Raji (cell line): ENCODE data around the gene TCTN3.

Experiments
- POLR2A ChIP-seq: IDR thresholded peaks from 2 replicates; pipeline ENCODE4 v1.6.1; 2011; ENCODE audit warnings: low read depth, low read length, control low read depth; ENCODE audit not compliant: insufficient read depth

The TCTN3 gene

DNA sequence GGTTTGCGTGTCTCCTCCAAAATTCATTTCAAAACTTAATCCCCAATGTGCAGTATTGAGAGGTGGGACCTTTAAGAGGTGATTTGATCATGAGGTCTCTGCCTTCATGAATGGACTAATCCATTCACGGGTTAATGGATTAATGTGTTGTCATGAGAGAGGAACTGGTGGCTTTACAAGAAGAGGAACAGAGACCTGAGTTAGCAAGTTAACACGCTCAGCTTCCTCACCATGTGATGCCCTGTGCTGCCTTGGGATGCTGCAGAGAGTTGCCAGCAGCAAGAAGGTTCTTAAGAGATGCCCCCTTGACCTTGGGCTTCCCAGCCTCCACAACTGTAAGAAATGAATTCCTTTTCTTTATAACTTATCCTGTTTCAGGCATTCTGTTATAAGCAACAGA is 3.7 kb upstream of the TCTN3 start:
- no peak for TF ChIP-seq POLR2A

DNA sequence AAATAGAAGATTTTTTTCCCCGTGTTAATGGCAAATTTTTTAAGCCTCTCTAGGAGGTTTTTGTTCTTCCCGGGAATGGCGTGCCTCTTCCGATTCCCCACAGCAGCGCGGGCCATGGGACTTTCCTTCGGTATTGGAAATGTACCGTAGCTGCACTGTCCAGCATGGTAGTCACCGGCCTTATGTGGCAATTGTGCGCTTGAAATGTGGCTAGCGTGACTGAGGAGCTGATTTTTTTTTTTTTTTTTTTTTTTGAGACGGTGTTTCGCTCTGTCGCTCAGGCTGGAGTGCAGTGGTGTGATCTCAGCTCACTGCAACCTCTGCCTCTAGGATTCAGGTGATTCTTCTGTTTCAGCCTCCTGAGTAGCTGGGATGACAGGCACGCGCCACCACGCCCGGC is 938 bp upstream of the TCTN3 start:
- no peak for TF ChIP-seq POLR2A

DNA sequence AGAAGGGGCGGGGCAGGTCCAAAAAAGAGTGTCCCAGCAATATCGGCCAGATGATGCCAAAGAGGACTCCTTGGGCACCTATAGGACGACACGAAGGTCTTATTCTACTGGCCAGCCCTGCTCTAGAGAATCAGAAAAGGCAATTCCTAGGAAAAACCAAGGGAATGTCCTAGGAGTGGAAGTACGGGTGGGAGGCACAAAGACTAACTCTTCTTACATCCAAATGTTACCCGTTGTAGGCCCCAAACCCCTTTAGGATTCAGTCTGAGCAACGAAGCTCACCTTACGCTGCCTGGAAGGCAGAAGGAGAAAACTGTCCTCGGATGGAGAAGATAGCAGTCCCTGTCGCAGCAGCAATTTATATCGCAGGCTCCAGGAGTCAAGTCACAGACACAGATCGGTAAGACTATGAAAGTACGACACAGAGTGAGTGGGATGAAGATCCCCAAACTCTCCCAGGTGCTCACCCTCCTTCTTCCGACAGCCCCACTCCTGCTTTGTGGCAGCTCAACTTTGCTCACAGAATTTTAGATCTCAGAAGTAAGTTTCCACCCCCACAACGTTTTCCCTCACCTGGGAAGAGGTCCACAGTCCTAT is 558 bp downstream of the TCTN3 start:
- TF ChIP-seq POLR2A = no peak

DNA sequence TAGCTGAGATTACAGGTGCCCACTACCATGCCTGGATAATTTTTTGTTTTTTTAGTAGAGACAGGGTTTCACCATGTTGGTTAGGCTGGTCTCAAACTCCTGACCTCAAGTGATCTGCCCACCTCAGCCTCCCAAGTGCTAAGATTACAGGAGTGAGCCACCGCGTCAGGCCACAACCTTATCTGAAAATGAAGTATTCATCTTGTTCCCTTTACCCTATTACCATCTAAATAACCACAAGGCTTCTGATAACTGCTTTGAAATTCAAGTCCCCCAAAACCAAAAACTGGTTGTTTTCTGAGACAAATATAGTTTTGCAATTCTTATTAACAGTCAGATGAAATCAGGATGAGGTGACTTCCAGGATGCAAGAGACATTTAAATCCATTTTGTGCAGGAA is 2.4 kb downstream of the TCTN3 start:
- no peak for TF ChIP-seq POLR2A

DNA sequence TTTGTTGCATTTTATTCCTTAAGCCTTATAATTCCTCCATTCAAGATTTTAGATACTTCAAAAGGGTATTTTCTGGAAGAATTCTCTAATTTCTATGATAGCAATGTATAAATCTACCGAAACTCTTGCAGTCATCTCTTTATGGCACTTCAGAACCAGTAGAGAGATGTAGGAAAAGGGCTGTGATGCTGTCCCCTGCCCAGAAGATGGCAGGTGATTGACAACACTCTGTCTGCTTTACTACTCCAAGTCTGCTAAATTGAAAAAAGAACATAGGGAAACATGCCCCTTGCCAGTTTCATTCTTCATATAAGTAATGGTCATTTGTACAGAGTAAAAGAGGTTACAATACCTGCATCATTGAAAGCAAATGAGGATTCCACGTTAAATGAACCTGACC is 5.1 kb downstream of the TCTN3 start:
- TF ChIP-seq POLR2A = no peak

DNA sequence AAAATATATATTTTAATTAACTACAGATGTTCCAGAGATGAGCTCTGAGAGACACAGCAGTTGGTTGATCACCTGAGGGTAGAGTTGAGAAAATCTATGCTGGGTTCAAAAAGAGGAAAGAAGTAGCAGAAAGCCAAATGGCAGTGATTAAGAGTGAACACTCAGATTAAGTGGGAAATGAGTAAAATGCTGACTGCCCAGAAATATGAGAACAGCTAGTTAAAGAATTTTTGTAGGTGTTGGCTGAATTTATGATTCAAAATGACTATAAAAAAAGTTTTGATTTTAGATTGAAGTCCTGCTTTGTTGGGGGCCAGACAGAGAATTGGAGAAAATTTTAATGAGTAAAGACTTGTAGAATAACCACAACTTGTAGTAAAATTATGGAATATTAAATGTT is 9.8 kb downstream of the TCTN3 start:
- TF ChIP-seq POLR2A = no peak

DNA sequence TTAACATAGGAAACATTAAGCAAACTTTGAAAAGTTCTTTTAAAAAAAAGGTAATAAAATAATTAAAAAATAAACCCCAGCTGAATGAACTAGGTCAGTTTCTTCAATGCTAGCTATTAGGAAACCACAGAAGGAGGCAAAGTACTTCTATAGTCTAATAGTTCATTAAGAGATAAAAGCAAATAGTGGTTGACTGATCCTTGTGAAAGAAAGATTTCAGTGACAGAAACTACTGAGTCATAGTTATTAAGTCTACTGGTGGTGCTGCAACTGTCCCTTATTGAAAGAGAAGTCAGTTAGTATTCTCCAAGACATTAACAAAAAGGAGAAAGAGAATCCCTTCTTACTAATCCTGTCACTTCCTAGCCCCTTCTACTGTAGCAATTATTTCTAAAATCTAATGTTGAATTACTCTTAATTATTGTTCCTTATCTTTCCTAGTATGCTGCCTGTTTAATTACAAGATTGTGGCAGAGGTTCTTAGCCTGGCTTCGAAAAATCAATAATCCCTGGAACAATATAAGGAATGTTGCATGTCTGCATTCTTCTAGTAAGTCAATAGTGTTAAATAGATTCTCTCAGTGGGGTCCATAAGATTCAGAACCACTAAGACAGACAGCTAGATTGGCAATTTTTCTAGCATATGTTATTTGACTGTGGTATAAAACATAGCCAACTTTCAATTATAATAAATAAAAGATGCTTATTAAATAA is 18.2 kb downstream of the TCTN3 start:
- TF ChIP-seq POLR2A = no peak

DNA sequence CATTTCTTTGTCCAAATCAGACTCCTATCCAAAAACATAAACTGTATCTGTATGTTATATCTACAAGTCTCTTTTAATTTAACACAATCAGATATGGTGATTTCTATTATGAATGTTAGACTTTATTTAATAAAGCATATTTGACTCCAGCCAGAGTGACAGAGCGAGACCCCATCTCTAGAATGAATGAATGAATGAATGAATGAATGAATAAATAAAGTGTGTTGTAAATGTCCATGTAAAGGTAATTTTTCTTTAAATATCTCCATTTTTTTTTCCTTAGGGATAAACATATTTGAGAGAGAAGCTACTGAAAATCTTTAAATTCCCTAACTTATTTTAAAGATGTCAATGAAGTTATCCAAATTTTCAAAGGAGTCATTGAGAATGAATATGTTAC is 19.1 kb downstream of the TCTN3 start:
- no peak for TF ChIP-seq POLR2A

DNA sequence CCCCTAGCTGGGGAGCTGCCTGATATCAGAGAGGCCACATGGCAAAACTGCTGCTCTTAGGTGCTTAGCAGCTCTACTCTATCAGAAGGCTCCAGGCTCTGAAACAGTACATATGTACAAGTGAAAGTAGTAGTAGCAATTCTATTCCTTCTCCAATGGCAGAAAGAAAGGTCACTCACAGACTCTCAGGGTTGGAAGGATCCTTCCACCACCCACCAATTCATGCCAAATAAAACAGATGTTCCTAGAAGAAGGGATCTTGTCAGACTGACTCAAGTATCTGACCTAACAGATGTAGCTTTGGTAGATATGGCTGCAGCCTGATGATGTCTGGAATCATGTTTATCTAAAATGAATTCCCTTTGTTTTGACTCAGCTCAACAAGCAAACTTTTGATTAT is 29.2 kb downstream of the TCTN3 start:
- TF ChIP-seq POLR2A = no peak

DNA sequence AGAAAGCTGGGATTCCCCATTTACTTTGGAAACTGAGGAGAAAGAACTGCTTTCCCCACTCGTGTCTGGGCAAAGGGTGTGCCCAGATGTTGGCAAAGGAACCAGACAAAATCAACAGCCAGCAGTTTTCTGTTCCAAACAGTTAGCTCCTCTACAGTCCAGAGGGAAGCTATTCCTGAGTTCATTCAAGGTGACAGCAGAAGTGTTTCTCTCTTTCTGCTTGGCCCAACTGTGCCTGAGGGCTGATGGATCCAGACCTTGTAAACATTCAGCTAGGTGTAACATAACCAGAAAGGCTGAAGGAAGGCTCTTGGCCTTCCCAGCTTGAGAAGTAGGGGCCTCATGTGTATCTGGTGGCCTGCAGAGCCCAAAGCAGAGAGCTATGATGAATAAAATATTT is 30.2 kb downstream of the TCTN3 start:
- TF ChIP-seq POLR2A = no peak

DNA sequence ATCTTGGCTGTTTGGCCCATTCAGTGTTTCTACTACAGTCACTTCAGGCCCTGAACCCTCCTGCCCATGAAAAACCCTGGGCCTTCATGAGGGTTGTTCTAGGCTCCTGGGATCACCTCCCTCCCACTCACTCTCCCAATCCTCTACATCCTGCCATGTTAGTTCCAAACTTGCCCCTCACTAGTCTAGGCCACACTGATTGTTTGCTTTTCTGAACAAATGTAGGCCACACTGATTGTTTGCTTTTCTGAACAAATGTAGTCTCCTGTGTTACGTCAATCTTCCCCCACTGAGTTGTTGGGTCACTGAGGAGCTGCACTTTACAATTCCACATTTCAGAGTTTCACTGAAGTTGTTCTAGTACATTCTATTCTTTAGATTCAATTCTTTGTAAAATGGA is 31.9 kb downstream of the TCTN3 start:
- no peak for TF ChIP-seq POLR2A

DNA sequence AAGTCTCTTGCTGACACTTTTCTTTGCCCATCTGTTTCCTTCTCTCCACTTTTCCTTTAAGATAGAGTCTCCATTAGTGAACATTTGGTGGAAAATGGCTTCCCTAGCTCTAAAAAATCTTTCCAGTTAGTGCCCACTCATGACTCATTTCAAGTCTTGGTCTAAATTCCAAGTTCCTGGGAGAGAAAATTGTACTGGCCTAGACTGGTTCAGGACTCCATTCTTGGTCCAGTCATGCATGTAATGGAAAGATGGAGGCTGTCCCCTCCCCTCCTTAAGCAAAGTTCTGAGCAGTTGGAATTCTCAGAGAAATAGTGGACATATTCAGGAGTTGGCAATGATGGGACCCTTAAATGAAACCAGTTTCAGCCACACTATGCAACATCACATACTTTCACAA is 33.4 kb downstream of the TCTN3 start:
- no peak for TF ChIP-seq POLR2A

DNA sequence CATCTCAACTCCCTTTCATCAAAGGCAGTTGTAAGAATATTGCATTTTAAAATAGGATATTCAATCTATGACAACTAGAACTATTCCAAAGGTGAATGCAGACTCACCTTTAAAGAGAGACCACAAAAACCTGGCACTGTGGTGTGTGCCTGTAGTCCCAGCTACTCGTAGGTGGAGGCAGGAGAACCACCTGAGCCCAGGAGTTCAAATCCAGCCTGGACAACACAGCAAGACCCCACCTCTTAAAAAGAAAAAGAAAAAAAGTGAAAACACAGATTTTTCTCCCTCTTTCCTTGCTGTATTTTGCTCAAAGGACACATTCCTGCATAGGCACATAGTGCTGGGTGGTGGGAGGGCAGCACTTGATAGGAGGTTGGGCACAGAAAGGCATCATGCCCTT is 36.5 kb downstream of the TCTN3 start:
- no peak for TF ChIP-seq POLR2A

DNA sequence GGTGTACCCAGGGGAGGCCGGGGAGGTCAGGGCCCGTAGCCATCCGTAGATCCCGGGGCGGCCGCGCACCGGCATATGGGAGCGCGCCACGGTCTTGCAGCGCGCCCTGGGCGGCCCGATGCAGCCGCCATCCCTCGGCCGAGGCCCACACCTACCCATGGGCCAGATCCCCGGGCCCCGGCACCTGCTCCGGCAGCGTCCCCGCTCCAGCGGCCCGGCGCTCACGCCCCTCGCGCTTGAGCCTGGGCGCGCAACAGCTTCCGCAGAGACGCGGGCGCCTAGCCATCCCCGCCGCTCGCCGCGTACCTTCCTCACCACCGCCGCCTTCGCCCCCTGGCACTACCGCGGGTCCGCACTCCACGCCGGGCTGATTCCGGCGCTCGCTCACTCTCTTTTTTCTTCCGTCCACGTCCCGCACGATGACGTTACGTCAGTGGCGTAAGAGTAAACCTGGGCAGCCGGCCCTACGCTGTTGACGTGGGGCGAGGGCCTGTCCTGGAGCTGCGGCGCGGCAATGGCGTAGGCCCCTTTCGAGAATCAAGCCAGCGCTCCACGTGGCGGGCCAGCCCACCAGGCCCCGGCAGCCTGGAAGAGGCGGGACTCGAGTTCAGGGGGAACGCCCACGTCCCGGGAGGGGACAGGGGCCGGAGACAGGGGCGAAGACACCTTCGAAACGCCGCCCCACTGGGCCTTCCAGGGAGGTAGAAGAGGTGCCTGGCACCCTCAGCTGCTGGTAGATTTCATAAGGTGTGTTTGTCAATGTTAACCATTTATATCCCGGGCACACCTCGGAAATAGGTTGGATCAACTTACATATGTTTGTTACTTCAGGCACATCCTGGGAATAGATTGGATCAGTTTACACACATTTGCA is 37.2 kb downstream of the TCTN3 start, which contains the start of gene ALDH18A1:
Gene ALDH18A1, minus strand, starts transcription at position 421 of the 874 bp plus-strand sequence. CDS start 3,334 bp downstream, outside the sequence.
- peak; percentile 87 for TF ChIP-seq POLR2A

DNA sequence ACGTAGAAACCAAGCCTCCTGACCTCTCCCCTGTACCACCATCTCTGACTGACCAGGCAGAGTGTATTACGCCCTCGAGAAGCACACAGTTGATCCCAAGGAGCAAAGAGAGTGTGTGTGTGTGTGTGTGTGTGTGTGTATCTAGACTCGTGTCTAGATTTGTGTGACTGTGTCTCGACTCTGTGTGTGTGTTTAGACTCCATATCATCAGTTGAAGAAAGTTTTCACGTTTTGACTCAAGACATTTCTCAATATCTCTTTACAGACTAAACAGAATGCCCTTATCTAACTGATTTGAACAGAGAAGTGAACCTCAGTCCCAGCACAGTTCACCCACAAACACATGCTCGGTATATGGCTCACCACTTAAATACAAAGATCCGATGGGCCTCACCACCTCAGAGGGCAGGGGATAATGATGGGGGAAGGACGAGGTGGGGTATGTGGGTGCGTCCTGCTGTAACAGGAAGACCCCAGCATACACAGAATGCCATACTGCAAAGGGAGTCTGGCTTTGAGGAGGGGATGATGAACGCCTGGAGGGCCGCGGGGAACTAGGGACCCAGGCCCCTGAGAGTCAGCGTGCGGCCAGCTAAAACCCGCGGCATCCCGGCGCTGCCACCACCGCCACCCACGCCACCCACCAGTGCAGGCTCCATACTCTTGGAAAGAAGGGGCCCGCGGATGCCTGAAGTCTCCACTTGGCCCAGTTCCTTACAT is 38.0 kb downstream of the TCTN3 start:
- TF ChIP-seq POLR2A = no peak
